Stimulated activated CD4-positive, alpha-beta T cell treated with anti-CD3 and anti-CD28 coated beads, Interleukin-4, amount 100 ng/mL, for 4 hours (primary cell): ENCODE data around the gene MAB21L4.

Experiments used
- DNase-seq, 2 experiments: peaks; one replicate each; pipeline ENCODE4 v3.0.0-alpha.2; 2020

Gene MAB21L4

GRCh38 chr2:240922982-240923537 lies 27.1 kb upstream of the MAB21L4 start:
- no peak for DNase-seq

GRCh38 chr2:240922245-240922981 lies 26.5 kb upstream of the MAB21L4 start:
- DNase-seq: no peak

GRCh38 chr2:240921995-240922244 lies 26.0 kb upstream of the MAB21L4 start:
- no peak for DNase-seq

DNA sequence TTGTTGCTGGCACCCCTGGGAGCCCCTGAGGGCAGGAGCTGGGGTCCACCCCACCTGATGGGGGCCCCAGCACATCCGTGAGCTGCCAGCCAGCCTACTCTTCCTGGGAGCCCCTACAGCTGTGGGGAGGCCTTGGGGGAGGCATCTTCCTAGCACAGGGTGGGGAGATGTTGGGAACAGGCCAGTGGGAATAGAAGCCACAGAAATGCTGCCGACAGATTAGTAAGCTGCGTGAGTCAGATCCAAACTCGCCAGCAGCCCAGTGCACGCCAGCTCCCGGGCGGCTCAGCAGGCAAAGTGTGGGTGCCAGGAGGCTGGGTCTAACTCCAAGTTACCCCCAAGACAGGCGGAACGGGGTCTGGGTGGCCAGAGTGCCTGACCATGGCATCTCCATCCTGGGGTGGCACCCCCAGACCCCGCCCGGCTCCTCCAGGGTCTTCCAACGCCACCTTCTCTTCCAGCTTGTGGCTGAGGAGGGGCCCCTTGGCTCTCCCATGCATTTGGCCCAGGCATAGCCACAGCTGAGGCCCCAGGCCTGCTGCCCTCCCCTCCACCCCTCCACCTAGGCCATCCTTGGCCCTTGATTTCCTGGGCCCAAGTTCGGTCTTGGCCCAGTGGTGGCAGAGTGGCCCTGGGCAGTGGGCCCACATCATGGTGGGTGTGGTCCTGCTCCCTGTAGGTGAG lies 25.5 kb upstream of the MAB21L4 start:
- DNase-seq: no peak

DNA sequence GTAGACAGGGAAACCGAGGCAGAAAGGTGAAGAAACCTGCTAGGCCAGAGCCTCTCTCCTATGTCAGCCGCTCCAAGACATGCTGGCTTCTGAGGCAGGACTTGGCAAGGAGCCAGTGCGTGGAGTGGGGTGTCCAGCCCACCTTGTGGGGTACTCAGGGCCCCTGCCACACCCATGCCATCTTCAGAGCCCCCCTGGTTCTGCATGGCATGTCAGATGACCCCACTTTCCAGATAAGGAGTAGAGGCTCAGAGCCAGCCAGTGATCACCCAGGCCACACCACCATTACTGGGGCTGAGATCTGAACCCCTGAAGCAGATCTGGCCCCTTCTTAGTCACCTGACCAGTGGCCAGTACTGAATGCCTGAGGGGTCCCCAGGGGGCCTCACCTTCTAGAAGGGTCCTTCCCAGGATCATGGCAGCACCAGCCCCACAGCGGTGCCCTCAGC lies 24.9 kb upstream of the MAB21L4 start:
- peak in 1 of 2 experiments; percentile 0 for DNase-seq

GRCh38 chr2:240919786-240920782 lies 24.1 kb upstream of the MAB21L4 start:
- DNase-seq: no peak

GRCh38 chr2:240919161-240919781 lies 23.3 kb upstream of the MAB21L4 start:
- no peak for DNase-seq

GRCh38 chr2:240918258-240919091 lies 22.5 kb upstream of the MAB21L4 start:
- no peak for DNase-seq

DNA sequence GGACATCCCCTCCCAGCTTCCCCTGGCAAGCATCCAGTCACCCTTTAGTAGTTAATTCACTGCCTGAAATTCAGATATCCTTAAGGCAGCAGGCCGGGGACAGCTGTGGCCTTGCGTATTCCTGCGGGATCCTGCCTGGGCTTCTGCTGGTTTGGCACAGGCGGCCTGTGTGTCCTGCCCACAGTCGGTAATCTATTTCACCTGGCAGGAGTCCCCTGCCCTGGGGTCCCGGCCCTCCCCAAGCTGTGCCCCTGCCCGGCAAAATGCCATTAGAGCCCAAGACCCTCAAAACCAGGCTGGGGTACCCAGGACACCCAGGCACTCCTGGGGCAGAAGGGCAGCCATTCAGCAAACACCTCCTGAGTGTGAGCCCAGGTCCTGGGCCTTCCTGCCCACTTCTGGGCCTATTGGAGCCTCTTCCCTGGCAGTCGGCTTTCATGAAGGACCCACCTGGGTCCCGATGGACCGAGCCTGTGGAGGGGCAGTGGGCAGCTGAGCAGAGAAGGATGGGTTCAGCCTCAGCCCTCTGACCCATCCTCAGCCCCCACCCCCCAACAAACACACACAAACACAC lies 21.8 kb upstream of the MAB21L4 start:
- DNase-seq: no peak

DNA sequence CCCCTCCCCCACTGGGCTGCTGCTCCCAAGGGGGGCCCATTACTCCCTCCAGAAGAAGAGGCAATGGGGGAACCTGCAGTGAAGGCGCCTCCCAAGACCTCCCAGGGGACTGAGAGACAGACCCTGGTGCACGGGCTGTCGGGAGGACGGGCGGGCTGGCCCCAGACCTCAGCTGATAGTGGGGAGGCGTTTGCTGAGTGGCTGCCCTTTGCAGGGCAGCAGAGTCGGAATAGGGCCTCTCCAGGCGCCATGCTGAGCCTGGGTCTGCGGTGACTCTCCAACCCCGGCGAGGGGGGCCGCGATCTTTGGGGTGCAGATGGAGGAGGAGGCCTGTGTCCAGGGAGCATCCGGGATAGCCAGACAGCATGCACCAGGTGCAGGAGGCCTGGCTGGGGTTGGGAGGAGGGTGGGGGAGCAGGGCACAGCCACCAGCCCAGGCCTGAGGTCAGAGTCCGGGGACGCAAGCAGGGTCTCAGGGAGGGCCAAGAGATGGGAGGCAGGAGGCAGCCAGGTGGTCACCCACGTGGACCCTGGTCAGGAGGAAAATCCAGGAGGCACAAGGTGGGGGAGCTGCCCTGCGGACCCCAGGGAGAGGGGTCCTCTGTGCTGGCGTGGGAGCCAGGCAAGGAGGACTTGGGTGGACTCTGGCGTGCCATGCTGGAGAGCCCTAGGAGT lies 21.2 kb upstream of the MAB21L4 start:
- no peak for DNase-seq

GRCh38 chr2:240916571-240917008 lies 20.6 kb upstream of the MAB21L4 start:
- no peak for DNase-seq

DNA sequence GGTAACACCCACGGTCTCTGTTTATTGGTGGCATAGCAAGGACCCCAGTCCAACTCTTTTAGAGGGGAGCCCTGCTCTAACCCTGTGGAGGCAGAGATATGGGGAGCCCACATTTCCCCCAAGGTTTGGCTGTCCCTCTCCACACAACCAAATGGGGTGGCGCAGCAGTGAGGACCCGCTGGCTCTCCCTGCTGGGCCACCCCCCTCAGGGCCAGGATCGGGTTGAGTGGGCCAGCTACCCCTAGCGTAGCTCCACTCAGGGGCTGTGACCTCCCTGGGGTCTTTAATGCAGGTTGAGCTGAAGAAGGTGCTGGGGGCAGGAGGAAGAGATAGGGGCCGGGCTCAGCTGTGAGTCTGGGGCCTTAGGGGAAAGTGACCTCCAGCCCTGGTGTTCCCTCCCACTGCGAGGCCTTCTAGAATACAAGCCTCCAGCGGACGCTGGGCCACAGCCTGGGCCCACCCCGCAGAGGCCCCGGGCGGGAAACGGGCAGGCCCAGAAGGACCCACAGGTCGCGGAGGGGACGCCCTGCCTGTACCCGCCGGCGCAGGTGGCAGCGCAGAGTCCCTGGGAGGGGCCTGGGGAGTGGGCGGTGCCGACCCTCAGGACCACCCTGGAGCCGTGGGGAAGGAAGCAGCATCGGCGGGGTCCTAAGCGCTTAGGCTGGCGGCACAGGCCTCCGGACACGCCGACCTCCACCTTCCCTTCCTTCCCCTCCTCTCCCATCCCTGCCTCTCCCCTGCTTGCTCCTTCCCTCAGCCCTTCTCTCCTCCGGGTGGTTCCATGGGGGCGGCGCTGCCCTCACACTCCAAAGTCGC lies 19.8 kb upstream of the MAB21L4 start:
- DNase-seq: no peak

- DNase-seq: no peak
Measured at GRCh38 chr2:240914645-240915525, 18.9 kb upstream of the MAB21L4 start.

DNA sequence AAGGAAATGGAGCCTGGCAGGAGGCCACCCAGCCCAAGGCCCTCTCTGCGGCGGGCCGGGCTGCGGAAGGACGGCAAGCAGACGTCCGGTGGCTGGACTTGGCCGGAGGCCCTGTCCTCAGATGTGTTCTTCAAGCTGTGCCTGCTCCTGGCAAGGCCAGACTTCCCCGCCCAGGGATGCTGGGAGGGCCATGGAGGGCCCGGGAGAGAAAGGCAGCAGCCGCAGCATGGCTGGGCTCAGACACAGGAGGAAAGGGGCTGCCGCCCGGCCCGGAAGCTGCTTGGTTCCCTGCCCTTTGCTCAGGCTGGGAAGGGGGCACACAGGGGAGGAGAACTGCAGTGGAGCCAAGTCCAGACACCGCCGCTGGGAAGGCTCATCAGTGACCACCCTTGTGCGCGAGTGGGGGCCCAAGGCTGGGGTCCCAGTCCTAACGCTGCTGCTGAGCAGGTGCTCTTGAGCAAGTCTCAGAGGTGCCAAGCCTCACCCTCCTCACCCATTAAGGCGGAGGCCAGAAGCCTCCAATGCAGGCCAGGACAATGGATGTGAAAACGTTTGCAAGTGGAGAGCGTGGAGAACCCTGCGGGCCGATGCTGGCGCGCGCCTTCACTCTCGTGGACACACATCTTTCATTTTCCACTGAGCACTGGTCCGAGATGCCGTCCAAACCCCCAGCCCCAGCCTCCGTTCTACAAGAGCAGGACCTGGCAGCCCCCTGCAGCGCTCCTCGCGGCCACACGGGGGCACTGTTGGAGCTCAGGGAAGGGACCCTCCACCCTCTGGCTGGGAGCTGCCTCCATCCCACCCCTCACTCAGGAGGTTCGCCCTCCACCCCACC lies 18.1 kb upstream of the MAB21L4 start:
- DNase-seq: peak; percentile 39 to 62

DNA sequence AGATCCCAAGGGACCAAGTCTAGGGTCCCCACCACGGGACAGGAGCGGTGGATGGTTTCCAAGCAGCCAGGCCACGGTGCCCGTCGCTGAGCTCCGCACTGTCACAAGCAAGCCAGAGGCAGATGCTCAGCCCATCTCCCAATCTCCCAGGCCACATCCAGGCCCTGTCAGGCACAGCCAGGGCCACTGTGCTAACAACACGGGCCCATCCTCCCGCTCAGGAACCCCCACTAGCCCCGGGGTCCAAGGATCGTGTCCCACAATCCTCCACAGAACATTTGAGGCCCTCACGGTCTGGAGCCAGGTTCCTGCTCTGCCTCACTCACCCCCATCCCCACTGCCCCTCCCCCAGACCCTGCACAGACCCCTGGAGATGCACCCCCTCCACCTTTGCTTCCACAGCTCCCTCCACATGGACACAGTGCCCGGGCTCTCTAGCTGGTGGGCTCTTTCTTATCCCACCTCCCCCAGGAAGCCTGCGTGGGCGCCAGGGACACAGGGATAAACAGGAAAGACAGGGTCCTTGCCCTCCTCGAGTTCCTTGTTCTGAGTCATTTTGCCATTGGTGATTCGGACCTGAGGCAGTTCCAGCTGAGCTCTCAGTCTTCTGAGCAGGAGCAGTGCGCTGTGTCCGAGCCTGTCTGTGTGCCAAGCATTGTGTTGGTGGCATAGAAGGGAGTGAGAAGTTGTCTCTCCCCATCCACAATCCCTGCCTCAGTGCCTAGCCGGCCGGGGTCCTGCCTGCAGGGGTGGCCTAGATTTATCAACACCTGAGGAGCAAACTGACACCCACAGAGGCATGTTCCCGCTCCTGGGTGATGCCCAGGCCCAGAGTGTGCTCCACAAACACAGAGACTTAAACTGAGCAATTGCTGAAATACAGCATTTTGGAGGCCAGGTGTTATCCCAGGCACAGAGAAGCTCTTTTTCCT lies 17.2 kb upstream of the MAB21L4 start:
- DNase-seq: no peak

GRCh38 chr2:240911641-240912265 lies 15.8 kb upstream of the MAB21L4 start:
- no peak for DNase-seq
